IPS-15b (cell line): ENCODE results near the gene PTGER3.
"Not testable (repeated sequence)": the region's sequence is repeated elsewhere in the genome, so short reads cannot be mapped to it uniquely, and the experiment has no call there.

ENCODE experiments used
- H3K27me3 ChIP-seq: one replicate; pipeline ENCODE4 v1.6.1; 2013; ENCODE audit warnings: low read length; ENCODE audit not compliant: control insufficient read depth, insufficient read depth
- H3K36me3 ChIP-seq: one replicate; pipeline ENCODE4 v1.6.1; 2013; ENCODE audit warnings: low read length; ENCODE audit not compliant: control insufficient read depth, insufficient read depth
- H3K4me1 ChIP-seq: one replicate; pipeline ENCODE4 v1.6.1; 2013; ENCODE audit warnings: mild to moderate bottlenecking, low read length; ENCODE audit not compliant: control insufficient read depth, insufficient read depth
- H3K4me3 ChIP-seq: one replicate; pipeline ENCODE4 v1.5.1; 2013; ENCODE audit warnings: low read depth, low read length
- H3K9ac ChIP-seq: one replicate; pipeline ENCODE4 v1.6.1; 2013; ENCODE audit warnings: low read depth, mild to moderate bottlenecking, low read length
- H3K9me3 ChIP-seq: one replicate; pipeline ENCODE4 v1.6.1; 2013; ENCODE audit warnings: mild to moderate bottlenecking, low read length; ENCODE audit not compliant: control insufficient read depth, insufficient read depth

PTGER3 gene

DNA sequence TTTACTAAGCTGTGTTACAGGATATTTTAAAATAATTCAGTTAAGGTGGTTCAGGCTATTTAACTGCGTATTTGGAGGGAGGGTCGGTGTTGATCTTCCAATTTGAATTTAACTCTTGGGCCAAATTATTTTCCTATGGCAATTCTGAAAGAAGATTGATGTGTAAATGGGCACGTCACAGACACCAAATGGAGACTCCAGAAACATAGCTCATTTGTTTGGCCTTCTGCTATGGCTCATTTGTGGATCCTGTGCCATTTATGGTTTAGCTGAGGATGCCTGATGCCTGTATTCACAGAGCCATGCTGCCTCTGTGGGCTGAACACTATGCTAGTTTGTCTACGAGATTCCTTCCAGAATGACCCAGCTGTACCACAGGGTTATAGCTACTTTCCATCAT, 70.6 kb downstream of the PTGER3 start:
- no peaks in the 10 kb centered on the region for H3K27me3 ChIP-seq
- H3K9ac ChIP-seq = no peak overlapping the region
- H3K4me3 ChIP-seq = no peak overlapping the region
- H3K9me3 ChIP-seq = no peaks in the 10 kb centered on the region
- no peaks in the 10 kb centered on the region for H3K36me3 ChIP-seq
- H3K4me1 ChIP-seq = no peaks in the 10 kb centered on the region

DNA sequence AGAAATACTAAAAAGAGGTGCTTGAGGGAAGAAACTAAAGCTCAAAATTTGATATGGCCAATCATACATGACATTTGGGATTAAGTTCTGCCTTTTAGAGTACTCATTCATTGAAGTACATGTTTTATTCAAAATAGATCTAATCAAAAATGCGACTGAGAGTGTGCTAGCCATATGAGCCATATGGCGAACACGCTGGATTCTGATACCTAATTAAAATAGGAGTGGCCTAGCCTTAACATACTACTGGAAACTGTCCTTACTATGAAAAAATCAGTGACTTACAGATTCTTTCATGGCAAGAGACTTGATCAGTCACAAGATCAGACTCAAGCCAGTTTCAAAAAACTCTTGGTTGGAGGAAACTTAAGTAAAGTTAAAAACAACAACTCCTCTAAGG, 73.9 kb downstream of the PTGER3 start:
- Histone ChIP-seq H3K9me3 (no peaks in the 10 kb centered on the region), H3K4me3 (no peak overlapping the region), H3K36me3 (no peaks in the 10 kb centered on the region), H3K27me3 (no peaks in the 10 kb centered on the region), H3K9ac (no peak overlapping the region), H3K4me1 (no peaks in the 10 kb centered on the region)

DNA sequence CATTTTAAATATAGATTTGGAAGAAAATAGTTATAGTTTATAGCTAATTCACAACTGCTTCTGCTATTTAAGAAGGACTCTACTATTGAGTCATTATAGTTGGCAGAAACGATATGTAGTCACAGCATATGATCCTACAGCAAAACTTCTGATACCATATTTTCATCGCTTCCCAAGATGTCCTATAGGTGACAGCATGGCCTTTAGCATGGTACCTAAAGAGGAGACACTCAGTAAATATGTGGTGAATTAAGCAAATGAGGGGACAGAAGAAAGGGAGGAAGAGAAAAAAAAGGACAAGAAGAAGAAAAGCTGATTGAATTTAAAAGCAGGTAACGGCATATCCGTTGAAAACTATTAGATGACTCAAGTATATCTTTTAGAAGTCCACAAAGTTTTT, 77.2 kb downstream of the PTGER3 start:
- H3K27me3 ChIP-seq = no peaks in the 10 kb centered on the region
- H3K36me3 ChIP-seq = no peaks in the 10 kb centered on the region

DNA sequence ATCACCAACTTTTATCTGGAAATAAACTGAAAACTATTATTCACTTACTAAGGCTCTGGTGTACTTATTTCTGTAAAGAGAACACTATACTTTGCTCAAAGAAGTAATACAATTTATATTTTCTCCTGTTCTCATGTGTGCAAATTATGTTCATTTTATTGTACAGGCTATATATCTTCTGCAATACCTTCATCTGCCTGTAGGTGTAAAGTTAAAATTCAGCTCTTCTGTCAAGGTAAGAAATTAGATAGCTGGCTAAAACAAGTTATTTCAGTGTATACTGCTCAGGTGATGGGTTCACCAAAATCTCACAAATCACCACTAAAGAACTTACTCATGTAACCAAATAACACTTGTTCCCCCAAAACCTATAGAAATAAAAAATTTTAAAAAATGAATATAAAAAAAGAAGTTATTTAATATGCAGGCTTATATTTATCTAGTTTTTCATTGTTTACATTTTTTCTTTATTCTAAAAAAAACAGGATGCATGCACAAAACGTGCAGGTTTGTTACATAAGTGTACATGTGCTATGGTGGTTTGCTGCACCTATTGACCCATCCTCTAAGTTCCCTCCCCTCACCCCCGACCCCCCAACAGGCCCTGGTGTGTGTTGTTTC, 81.5 kb downstream of the PTGER3 start:
- H3K9me3 ChIP-seq = no peaks in the 10 kb centered on the region
- H3K4me1 ChIP-seq = no peaks in the 10 kb centered on the region
- H3K4me3 ChIP-seq = no peak overlapping the region
- no peaks in the 10 kb centered on the region for H3K27me3 ChIP-seq
- H3K36me3 ChIP-seq = no peaks in the 10 kb centered on the region
- no peak overlapping the region for H3K9ac ChIP-seq

More for the DNA sequence above, 77.2 kb downstream of the PTGER3 start:
- Histone ChIP-seq H3K4me1 (no peaks in the 10 kb centered on the region), H3K4me3 (no peak overlapping the region), H3K9me3 (no peaks in the 10 kb centered on the region), H3K9ac (no peak overlapping the region)

DNA sequence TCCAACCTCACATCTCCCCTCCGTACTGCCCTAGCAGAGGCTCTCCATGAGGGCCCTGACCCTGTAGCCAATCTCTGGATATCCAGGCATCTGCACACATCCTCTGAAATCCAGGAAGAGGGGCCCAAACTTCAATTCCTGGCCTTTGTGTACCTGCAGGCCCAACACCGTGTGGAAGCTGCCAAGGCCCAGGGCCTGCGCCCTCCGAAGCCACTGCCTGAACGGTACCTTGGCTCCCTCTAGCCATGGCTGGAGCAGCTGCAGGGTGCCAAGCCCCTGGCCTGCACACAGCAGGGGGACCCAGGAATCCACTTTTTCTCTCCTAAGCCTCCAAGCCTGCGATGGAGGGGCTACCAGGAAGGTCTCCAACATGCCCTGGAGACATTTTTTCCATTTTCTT, 84.2 kb downstream of the PTGER3 start:
- Histone ChIP-seq H3K9ac (no peak overlapping the region), H3K36me3 (no peaks in the 10 kb centered on the region), H3K4me3 (no peak overlapping the region), H3K27me3 (no peaks in the 10 kb centered on the region), H3K4me1 (no peaks in the 10 kb centered on the region), H3K9me3 (no peaks in the 10 kb centered on the region)

DNA sequence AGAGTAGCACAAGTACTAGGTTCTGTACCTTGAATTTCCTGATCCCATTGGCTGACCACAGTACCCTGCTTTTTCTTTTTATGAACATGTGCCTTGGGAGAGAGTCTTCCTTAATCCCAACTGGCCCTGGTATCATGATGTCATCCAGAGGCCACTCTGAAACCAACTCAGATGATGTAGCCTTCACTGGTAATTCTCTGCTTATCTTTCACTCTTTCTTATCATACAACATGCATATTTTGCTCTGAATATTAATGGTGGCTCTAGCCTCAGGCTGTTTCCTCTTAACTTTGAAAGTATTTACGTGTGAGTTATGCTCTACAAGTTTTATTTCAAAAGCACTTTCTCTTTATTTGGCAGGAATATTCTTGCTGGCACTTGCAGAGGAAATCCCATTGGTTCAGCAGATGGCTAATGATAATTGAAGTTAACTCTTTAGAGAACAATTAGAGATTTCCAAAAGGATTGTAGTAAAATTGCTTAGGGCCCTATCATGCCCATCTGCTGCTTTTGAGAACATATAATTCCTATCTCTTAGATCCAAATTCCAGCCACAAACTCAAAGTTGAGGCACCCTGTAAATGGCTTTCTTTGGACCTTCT, 86.1 kb downstream of the PTGER3 start:
- Histone ChIP-seq H3K27me3 (no peaks in the 10 kb centered on the region), H3K9ac (no peak overlapping the region), H3K36me3 (no peaks in the 10 kb centered on the region), H3K4me1 (no peaks in the 10 kb centered on the region), H3K4me3 (no peak overlapping the region), H3K9me3 (no peaks in the 10 kb centered on the region)

DNA sequence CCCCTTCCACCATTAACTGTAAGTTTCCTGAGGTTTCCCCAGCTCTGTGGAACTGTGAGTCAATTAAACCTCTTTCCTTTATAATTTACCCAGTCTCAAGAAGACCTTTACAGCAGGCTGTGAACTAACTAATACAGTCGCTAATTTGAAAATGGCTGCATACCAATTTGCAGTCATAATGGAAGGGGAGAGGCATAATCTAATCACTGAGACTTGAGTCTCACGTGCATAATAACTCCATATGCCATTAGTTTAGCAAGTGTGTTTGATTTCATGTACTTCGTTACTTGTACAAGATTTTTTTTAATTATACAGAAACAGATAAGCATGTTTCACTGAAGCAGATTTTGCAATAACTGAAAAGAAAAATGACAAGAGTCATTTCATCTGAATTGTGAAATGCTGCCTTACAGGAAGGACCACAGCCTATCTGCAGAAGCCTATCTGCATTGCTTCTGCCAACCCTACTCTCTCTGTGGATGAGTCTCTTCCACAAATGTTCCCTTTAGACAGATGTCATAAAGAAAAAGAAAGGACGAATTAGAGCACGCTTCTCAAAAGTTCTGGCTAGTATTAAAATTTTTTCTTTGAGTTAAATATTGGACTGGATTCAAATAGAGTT, 99.1 kb downstream of the PTGER3 start:
- H3K9ac ChIP-seq = no peak overlapping the region
- H3K9me3 ChIP-seq = no peaks in the 10 kb centered on the region
- no peaks in the 10 kb centered on the region for H3K4me1 ChIP-seq
- H3K4me3 ChIP-seq = no peak overlapping the region
- H3K27me3 ChIP-seq = no peaks in the 10 kb centered on the region
- no peaks in the 10 kb centered on the region for H3K36me3 ChIP-seq

DNA sequence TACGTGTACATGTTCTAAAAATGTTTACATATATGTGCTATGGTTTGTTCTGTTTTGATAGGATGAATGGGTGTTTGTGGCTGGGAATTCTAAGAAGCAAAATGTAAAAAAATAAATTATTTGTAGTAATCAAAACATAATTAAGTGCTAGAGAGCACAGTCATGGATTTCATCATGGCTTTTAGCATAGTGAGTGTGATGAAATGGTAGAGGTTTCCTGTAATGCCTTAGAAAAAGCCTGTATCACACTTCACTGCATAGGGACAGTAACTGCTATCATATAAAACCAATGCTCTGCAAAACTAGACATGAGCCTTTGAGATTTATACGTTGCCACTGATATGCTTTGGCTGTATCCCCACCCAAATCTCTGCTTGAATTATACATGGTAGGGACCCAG, 99.8 kb downstream of the PTGER3 start:
- Histone ChIP-seq H3K9ac (no peak overlapping the region), H3K27me3 (no peaks in the 10 kb centered on the region), H3K36me3 (no peaks in the 10 kb centered on the region), H3K9me3 (no peaks in the 10 kb centered on the region), H3K4me3 (no peak overlapping the region), H3K4me1 (no peaks in the 10 kb centered on the region)

DNA sequence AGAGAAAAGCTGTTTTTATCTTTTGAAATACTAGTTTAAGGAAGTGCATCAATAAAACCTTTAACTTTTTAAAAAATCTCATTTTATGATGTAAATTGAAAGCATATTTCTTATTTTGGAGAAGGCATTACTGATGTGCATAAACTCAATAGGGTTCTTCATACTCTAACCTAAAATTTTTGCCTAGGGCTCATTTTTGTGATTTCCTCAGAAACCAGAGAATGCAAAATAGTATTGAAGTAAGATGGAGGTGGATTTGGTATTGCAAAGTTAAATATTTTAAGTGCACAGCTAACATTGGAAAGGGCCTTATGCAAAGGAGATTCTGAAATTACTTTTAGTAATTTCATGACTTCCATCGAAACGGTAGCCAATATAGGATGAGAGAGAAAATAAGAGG, 101.9 kb downstream of the PTGER3 start:
- no peak overlapping the region for H3K9ac ChIP-seq
- no peak overlapping the region for H3K4me3 ChIP-seq
- H3K36me3 ChIP-seq = no peaks in the 10 kb centered on the region
- H3K4me1 ChIP-seq = no peaks in the 10 kb centered on the region
- H3K9me3 ChIP-seq = no peaks in the 10 kb centered on the region
- no peaks in the 10 kb centered on the region for H3K27me3 ChIP-seq

DNA sequence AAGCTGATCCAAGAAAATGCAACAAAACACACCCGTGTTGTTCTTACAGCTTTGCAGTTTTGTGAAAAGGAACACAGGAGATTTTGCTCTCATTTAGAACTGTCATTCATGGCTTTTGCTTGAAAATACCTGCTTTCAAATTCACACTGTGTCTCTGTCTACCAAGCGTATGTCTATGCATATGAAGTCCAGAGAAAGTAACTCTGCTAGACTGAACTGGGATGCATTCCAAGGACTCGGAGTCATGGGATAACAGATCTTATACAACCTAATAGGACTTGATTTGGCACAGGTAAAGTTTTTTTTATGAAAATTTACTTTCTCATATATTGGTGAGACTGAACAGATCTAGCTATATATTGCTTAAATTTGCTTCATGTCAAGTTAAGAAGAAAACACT, 102.4 kb downstream of the PTGER3 start:
- H3K27me3 ChIP-seq = no peaks in the 10 kb centered on the region
- H3K9me3 ChIP-seq = no peaks in the 10 kb centered on the region
- H3K4me1 ChIP-seq = no peaks in the 10 kb centered on the region
- no peak overlapping the region for H3K9ac ChIP-seq
- no peaks in the 10 kb centered on the region for H3K36me3 ChIP-seq
- no peak overlapping the region for H3K4me3 ChIP-seq

DNA sequence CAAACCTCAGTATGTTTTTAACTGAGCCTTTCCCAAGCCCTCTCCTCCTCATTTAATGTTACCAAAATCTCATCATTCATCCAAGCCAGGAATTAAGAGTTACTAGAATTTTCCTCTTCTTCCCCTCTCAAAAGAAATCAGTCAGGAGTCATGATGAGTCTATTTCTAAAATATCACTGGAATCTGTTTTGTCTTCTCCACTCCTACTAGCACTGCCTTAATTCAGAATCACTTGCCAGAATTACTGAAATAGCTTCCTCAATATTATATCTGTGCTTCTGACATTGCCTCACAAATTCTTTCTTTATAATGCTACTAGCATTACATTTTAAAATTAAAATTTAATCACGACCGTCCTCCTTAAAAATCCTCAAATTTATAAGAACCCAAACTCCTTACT, 106.1 kb downstream of the PTGER3 start:
- Histone ChIP-seq H3K27me3 (no peaks in the 10 kb centered on the region), H3K36me3 (no peaks in the 10 kb centered on the region), H3K4me3 (no peak overlapping the region), H3K9me3 (no peaks in the 10 kb centered on the region), H3K9ac (no peak overlapping the region), H3K4me1 (no peaks in the 10 kb centered on the region)

DNA sequence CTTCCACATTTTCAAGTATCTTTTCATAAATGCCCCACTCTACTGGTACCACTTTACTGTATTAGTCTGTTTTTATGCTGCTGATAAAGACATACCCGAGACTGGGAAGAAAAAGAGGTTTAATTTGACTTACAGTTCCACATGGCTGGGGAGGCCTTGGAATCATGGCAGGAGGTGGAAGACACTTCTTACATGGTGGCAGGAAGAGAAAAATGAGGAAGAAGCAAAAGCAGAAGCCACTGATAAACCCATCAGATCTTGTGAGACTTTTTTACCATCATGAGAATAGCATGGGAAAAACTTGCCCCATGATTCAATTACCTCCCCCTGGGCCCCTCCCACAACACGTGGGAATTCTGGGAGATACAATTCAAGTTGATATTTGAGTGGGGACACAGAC, 107.2 kb downstream of the PTGER3 start:
- not testable (repeated sequence) for H3K4me3 ChIP-seq, H3K4me1 ChIP-seq, H3K9me3 ChIP-seq, H3K36me3 ChIP-seq, H3K9ac ChIP-seq, H3K27me3 ChIP-seq
